Measurements from ENCODE around the gene SLC7A14.

DNA sequence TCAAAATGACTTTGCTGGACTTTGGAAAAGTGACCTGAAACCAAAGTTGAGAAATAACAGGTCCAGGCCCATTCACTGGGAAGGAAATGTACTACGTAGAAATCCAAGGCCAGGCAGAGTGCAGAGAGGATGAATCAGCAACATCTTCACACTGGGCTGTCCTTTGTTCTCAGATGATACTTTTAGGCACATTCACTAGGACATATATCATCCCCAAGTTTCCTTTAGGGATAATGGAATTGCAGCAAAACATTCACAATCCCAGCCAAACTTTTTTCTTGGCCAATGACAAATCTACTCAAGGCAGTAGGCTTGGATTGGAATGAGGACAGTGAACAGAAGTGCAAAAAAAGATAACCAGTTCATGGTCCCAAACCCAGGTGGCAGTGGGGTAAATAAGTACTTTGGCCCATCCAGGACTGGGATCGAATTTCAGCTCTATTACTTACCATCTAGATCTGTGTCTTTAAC is 92.1 kb downstream of the SLC7A14 start:
- TF ChIP-seq POLR2A (IDR thresholded peaks at IDR 0.05; ENCODE audit: low read depth, low read length), result no peak
- TF ChIP-seq POLR2AphosphoS5 (IDR thresholded peaks at IDR 0.05; ENCODE audit: low read depth, low read length), result no peak
